Measurements from ENCODE around the gene NAALADL2. TPM values are rescaled to one million over a fixed set of nuclear protein-coding genes. Genes with fewer than 3 reads are reported as not detected.

Gene NAALADL2
- 1.2 and 3.1 TPM in 2 replicates for total RNA-seq (2014; rRNA removed; shearing (Covaris generic))

DNA sequence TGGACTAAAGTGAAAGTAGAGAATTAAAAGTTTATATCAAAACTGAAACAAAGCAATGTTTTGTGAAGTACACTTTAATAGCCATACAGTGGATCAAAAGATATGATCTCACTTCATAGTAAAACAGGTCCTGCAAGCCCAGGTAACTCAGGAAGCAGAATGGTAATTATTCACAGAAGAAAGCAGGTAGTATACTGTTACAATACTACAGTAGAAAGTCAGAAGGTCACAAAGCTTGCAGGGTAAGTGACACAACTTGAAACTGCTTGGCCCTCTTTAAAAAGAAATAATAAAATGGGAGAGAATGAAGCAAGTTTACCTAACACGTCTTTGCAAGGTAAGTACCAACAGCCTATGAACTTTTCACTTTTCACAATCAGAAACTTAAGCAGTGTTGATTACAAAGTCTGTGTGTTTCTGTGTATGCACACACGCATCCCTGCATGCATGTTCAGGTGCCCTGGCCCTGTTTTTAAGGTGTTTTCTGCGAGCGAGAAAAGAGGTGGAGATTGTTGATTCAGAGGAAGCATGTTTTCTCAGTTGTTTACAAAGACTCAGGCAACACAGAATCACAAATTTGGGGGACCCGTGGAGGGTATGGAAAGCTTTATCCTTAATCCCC is at the start of gene NAALADL2:
Gene NAALADL2 (plus strand): TSS at position 221 of the 622 bp plus-strand sequence.
- no peak within 1 kb of the TSS for H3K27ac ChIP-seq
- no peaks in the 10 kb centered on the region for H3K4me1 ChIP-seq
- H3K9me3 ChIP-seq (replicated peaks) = no peaks in the 10 kb centered on the region; the same call in 1 of the 2 replicates
- H3K4me3 ChIP-seq = no peak within 1 kb of the TSS
- DNase-seq = no peak
- no peaks in the 10 kb centered on the region for H3K36me3 ChIP-seq
- H3K27me3 ChIP-seq = no peaks in the 10 kb centered on the region

DNA sequence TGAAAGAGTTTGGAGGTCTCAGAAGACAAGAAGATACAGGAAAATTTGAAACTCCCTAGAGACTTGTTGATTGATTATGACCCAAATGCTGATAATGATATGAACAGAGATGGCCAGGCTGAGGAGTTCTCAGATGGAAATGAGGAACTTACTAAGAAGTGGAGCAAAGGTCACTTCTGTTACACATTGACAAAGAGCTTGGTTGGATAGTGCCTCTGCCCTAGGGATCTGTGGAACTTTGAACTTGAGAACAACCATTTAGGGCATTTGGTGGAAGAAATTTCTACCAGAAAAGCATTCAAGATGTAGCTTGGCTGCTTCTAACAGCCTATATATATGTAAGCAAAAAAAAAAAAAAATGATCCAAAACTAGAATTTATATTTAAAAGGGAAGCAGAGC is 48.9 kb upstream of the NAALADL2 start:
- H3K4me3 ChIP-seq = no peak overlapping the region
- DNase-seq = no peak
- H3K27ac ChIP-seq = no peak overlapping the region
- H3K9me3 ChIP-seq (replicated peaks) = no peaks in the 10 kb centered on the region
- H3K4me1 ChIP-seq = no peaks in the 10 kb centered on the region
- H3K27me3 ChIP-seq = no peaks in the 10 kb centered on the region
- no peaks in the 10 kb centered on the region for H3K36me3 ChIP-seq

DNA sequence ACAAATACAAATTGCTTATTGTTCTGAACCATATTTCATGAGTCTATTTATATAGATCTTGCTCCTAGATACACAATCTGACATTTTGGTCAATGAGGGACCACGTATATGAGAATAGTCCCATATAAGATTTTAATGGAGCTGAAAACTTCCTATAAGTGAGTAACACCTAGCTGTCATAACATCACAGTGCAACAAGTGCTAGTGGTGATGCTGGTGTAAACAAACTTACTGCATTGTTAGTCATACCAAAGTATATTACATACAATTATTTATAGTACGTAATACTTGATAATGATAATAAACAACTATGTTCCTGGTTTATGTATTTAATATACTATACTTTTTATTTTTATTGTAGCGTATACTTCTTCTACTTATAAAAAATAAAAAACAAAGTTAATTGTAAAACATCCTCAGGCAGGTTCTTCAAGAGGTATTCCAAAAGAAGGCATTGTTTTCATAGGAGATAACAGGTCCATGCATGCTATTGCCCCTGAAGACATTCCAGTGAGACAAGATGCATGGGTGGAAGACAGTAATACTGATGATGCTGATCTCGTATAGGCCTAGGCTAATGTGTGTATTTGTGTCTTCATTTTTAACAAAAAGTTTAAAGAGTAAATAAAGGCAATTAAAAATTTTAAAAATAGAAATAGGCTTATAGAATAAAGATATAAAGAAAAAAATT is 46.8 kb upstream of the NAALADL2 start:
- H3K9me3 ChIP-seq (replicated peaks) = no peaks in the 10 kb centered on the region
- H3K27ac ChIP-seq = no peak overlapping the region
- H3K4me3 ChIP-seq = no peak overlapping the region
- H3K36me3 ChIP-seq = no peaks in the 10 kb centered on the region
- DNase-seq = no peak
- no peaks in the 10 kb centered on the region for H3K4me1 ChIP-seq
- H3K27me3 ChIP-seq = no peaks in the 10 kb centered on the region

DNA sequence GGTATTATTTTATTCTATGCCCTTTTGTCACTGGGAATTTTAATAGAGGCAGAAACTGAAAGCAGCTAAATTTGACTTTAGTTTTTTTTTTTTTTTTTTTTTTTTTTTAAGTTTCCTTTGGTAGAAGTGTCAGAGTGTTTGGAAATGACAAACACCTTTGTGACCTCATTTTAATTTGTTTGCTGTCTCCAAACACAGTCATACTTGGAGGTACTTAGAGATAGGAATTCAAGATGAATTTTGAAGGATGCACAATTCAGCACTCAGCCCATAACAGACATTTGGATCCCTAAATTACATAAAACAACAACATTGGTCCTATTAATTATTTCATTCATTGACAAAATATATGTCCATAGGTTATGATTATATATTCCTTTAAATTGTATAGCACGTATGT is 43.4 kb upstream of the NAALADL2 start:
- Histone ChIP-seq H3K4me3 (no peak overlapping the region), H3K4me1 (no peaks in the 10 kb centered on the region), H3K27me3 (no peaks in the 10 kb centered on the region), H3K9me3 (replicated peaks) (no peaks in the 10 kb centered on the region), H3K36me3 (no peaks in the 10 kb centered on the region), H3K27ac (no peak overlapping the region)
- no peak for DNase-seq

DNA sequence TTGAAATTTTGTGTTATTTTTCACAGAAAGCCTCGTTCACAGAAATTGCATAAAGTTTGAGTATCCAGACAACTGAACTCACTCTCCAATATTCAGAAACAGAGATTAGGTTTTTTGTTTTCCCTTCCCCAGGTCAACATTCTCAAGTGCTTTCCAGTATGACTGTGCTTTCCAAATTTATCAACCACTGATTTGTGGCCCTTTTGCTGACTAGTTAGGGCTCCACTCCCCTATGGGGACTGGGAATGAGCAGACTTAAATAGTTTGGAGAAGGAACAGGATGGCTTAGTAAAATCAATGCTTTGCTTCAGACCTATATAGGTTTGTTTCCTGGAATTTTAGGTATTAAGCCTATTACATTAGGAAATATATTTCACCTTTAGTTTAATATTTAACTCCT is 38.2 kb upstream of the NAALADL2 start:
- no peaks in the 10 kb centered on the region for H3K4me1 ChIP-seq
- H3K36me3 ChIP-seq = no peaks in the 10 kb centered on the region
- no peak for DNase-seq
- H3K27me3 ChIP-seq = no peaks in the 10 kb centered on the region
- H3K9me3 ChIP-seq (replicated peaks) = no peaks in the 10 kb centered on the region
- H3K4me3 ChIP-seq = no peak overlapping the region
- no peak overlapping the region for H3K27ac ChIP-seq

DNA sequence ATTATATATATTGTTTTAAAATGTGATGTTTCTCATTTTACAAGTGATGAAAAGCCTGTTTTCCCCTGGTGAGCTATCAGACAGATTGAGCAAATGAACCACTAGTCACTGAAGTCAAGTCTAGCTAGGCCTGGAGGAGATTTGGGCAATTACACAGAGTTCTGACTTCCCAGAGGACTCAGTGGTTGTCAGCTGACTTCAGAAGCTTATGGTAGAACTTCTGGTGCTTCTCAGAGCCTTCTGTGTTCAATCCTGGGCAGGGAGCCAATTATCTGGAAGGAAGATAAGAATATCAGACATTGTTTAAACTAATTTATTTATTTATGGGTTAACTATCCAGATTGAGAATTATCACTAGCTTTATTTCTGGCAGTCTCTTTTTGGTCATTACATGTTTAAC is 37.7 kb upstream of the NAALADL2 start:
- H3K27me3 ChIP-seq = no peaks in the 10 kb centered on the region
- H3K4me1 ChIP-seq = no peaks in the 10 kb centered on the region
- H3K27ac ChIP-seq = no peak overlapping the region
- H3K4me3 ChIP-seq = no peak overlapping the region
- peak in 1 of 2 experiments; percentile 34 for DNase-seq
- no peaks in the 10 kb centered on the region for H3K9me3 ChIP-seq (replicated peaks)
- no peaks in the 10 kb centered on the region for H3K36me3 ChIP-seq

DNA sequence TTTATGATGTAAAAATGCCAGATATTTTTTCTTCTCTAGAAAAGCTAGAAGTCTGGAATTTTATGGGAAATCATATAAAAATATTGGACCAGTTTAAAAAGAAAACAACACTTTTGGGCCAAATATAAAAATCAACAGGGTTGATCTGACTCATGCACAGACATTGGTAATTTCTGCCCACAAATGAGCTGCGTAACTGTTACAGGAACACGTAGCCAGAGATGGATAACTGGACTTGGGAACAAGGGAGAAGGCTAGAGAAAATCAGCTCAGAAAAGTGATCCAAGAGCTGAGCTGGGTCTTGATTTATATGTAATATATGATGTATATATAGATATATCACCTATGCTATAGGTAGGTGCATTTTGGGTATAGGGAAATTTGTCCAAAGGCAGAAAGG is 36.8 kb upstream of the NAALADL2 start:
- H3K36me3 ChIP-seq = no peaks in the 10 kb centered on the region
- H3K4me3 ChIP-seq = no peak overlapping the region
- H3K27me3 ChIP-seq = no peaks in the 10 kb centered on the region
- H3K4me1 ChIP-seq = no peaks in the 10 kb centered on the region
- no peaks in the 10 kb centered on the region for H3K9me3 ChIP-seq (replicated peaks)
- no peak overlapping the region for H3K27ac ChIP-seq
- DNase-seq = no peak

DNA sequence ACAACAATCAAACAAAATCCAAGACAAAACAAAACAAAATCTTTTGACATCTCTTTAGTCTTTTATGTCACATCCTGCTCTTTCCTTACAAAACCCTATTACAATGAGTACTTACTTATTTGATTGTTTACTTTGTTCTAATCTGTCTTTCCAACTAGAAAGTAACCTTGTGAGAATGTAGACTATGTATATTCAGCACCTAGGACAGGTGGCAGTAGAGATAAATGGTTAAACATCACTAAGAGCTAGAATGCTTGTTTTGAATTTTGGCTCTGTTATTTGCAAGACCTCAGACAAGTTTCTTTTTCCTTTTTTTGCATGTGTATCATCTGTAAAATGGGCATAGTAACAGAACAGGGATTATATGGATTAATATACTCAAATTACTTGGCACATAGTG is 33.1 kb upstream of the NAALADL2 start:
- no peaks in the 10 kb centered on the region for H3K4me1 ChIP-seq
- no peak for DNase-seq
- H3K9me3 ChIP-seq (replicated peaks) = no peaks in the 10 kb centered on the region
- no peaks in the 10 kb centered on the region for H3K27me3 ChIP-seq
- no peak overlapping the region for H3K4me3 ChIP-seq
- H3K36me3 ChIP-seq = no peaks in the 10 kb centered on the region
- H3K27ac ChIP-seq = no peak overlapping the region

DNA sequence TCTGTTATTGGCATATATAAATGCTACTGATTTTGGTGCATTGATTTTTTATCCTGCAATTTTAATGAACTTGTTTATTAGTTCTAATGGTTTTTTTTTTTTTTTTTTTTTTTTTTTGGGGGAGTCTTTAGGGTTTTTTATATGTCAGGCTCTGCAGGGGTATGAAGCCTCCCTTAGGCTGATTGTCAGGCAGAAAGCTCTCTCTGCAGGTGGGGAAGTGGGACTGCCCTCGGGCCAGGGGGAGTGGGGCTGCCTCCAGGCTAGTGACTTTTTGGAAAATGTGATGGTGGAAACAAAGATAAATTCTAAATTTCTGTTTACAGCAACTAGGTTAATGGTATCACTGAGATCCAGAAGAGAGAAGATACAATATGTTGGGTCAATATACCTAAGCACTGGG is 14.4 kb upstream of the NAALADL2 start:
- Histone ChIP-seq H3K4me3 (no peak overlapping the region), H3K4me1 (no peaks in the 10 kb centered on the region), H3K9me3 (replicated peaks) (no peaks in the 10 kb centered on the region), H3K27me3 (no peaks in the 10 kb centered on the region), H3K27ac (no peak overlapping the region), H3K36me3 (no peaks in the 10 kb centered on the region)
- no peak for DNase-seq

DNA sequence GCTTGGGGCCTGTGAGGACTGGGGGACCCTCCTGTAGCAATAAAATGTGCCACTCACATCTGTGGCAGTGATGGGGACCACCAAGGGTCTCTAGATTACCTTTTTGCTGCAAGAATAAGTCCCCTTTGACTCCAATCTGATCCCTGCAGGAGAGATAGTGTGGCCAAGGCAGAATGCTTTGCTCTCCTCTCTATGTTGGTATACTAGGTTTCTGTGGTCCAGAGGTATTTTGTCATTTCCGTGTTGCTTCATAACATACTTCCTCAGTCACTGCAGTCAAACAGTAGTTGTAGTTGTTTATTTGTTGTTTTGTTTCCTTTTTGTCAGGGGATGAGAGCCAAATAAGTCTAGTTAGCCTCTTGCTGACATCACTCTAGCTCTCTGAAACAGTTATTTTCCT is 13.1 kb upstream of the NAALADL2 start:
- Histone ChIP-seq H3K4me1 (no peaks in the 10 kb centered on the region), H3K4me3 (no peak overlapping the region), H3K27me3 (no peaks in the 10 kb centered on the region), H3K9me3 (replicated peaks) (no peaks in the 10 kb centered on the region), H3K36me3 (no peaks in the 10 kb centered on the region), H3K27ac (no peak overlapping the region)
- no peak for DNase-seq

DNA sequence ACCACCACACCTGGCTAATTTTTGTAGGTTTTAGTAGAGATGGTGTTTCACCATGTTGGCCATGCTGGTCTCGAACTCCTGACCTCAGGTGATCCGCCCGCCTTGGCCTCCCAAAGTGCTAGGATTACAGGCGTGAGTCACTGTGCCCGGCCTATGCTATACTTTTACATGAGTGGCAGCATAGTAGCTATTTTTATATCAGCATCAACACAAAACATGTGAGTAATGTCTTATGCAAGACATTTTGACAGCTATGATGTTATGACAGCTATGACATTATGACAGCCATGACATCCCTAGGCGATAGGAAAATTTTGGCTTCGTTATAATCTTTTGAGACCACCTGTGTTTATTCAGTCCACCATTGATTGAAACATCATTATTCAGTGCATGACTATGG is 4.1 kb upstream of the NAALADL2 start:
- H3K27ac ChIP-seq = no peak overlapping the region
- DNase-seq = no peak
- H3K4me1 ChIP-seq = no peaks in the 10 kb centered on the region
- H3K9me3 ChIP-seq (replicated peaks) = no peaks in the 10 kb centered on the region; the same call in 1 of the 2 replicates
- H3K4me3 ChIP-seq = no peak overlapping the region
- H3K36me3 ChIP-seq = no peaks in the 10 kb centered on the region
- H3K27me3 ChIP-seq = no peaks in the 10 kb centered on the region

DNA sequence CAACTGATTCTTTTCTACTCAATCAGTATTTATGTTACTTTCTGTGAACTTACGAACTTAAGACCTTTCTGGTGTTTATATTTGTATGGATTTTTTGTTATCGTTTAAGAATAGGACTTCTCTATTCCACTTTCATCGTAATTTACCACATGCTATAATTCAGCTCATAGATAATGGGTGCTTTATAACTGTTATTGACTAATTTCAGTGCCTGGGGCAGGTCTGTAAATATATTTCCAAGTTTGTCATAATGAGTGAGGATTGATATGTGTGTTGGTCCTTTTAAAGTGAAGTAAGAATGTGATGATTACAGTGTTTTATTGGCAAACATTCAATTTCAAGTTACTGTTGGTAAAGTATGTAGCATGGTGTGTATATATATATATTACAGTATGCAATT is 1.8 kb upstream of the NAALADL2 start:
- no peak for DNase-seq
- H3K4me3 ChIP-seq = no peak overlapping the region
- no peaks in the 10 kb centered on the region; the same call in 1 of the 2 replicates for H3K9me3 ChIP-seq (replicated peaks)
- H3K27me3 ChIP-seq = no peaks in the 10 kb centered on the region
- no peaks in the 10 kb centered on the region for H3K4me1 ChIP-seq
- no peaks in the 10 kb centered on the region for H3K36me3 ChIP-seq
- no peak overlapping the region for H3K27ac ChIP-seq

DNA sequence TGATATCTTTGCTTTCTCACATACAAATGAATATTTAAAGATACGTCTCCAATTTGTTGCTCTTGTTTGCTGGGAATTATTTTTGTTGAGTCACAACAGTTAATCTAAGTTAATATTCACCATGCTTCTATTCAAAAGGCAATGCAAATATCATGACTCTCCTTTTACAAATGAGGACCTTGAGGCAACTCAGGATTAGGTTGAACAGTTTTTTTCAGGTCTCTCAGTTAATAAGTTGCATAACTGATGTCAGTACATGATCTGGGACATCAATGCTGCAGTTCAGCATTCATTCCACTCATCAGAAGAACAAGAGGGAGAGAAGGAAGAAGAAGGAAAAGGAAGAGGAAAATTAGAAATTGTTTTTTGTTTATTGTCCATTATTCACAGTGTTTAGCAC is 781 bp upstream of the NAALADL2 start:
- Histone ChIP-seq H3K36me3 (no peaks in the 10 kb centered on the region), H3K27ac (no peak overlapping the region), H3K4me1 (no peaks in the 10 kb centered on the region), H3K9me3 (replicated peaks) (no peaks in the 10 kb centered on the region; the same call in 1 of the 2 replicates), H3K4me3 (no peak overlapping the region), H3K27me3 (no peaks in the 10 kb centered on the region)
- DNase-seq = no peak

DNA sequence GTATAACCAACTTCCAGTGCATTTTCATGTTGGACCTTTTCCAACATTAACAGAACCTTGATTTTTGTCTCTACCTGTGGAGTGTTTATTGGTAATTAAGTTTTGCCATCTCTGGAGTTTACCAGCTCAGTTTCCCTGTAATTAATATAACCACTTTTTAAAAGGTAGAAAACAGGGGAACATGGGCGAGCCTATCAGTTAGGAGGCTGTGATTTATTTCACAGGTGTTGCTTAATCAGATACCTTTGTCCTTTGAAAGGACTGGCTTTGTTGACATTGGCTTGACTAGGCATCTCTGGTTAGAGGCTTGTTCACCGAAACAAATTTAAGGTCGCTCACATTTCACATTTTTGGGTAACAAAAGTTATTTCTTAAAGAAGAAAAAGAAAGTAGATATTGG is 622 bp downstream of the NAALADL2 start:
- no peaks in the 10 kb centered on the region for H3K4me1 ChIP-seq
- no peaks in the 10 kb centered on the region for H3K27me3 ChIP-seq
- no peak overlapping the region for H3K27ac ChIP-seq
- H3K9me3 ChIP-seq (replicated peaks) = no peaks in the 10 kb centered on the region; the same call in 1 of the 2 replicates
- no peak for DNase-seq
- H3K4me3 ChIP-seq = no peak overlapping the region
- H3K36me3 ChIP-seq = no peaks in the 10 kb centered on the region

DNA sequence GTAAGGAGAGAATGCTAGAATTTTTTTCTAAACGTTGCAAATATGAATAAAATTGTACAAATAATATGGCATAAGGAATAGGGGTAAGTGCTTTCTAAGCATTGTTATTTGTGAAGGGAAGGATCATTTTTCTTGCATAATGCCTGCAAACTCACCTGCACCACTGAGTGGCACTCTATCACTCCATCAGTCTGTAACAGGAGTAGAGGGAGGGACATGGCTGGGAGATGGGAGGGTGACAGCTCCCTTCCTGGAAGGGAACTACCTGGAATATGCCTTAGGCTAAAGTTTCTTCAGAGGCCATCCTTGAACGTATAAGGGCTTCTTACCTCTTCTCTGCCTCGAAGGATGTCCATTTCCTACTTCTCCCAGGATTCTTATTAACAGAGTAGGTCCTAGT is 3.0 kb downstream of the NAALADL2 start:
- Histone ChIP-seq H3K36me3 (no peaks in the 10 kb centered on the region), H3K4me3 (no peak overlapping the region), H3K27me3 (no peaks in the 10 kb centered on the region), H3K9me3 (replicated peaks) (no peaks in the 10 kb centered on the region; the same call in 1 of the 2 replicates), H3K27ac (no peak overlapping the region), H3K4me1 (no peaks in the 10 kb centered on the region)
- no peak for DNase-seq

DNA sequence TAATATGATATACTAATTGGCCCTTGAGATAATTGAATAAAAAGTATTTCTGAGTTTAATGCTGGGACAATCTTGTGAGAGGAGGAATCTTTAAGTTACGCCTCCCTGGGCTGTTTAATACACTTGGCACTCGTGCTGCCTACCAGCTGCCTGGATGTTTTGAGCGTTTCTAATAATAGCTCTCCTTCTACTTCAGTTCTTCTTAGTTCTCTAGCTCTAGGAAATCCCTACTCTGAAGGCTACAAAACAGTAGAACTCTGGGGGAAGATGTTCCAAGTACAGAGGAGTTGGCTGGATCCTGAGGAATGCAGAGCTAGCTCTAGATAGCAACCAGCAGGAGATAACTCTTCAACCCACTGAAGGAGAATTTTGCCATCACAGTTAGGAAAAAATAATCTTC is 3.5 kb downstream of the NAALADL2 start:
- no peaks in the 10 kb centered on the region for H3K4me1 ChIP-seq
- no peaks in the 10 kb centered on the region for H3K27me3 ChIP-seq
- H3K27ac ChIP-seq = no peak overlapping the region
- H3K4me3 ChIP-seq = no peak overlapping the region
- H3K36me3 ChIP-seq = no peaks in the 10 kb centered on the region
- no peaks in the 10 kb centered on the region for H3K9me3 ChIP-seq (replicated peaks)
- DNase-seq = no peak
